ENCODE data around the gene SLX9.

GRCh38 chr21:44925378-44925755 lies 14.5 kb upstream of the SLX9 start:
- TF ChIP-seq EZH2 (IDR thresholded peaks at IDR 0.05) (no peak), POLR2AphosphoS5 (IDR thresholded peaks at IDR 0.05; ENCODE audit: borderline replicate concordance, low read depth, low read length) (no peak; the same call in 1 of the 2 replicates)

Measured in SK-N-MC (cell line).